ENCODE data around the gene MTG2.

The MTG2 gene

DNA sequence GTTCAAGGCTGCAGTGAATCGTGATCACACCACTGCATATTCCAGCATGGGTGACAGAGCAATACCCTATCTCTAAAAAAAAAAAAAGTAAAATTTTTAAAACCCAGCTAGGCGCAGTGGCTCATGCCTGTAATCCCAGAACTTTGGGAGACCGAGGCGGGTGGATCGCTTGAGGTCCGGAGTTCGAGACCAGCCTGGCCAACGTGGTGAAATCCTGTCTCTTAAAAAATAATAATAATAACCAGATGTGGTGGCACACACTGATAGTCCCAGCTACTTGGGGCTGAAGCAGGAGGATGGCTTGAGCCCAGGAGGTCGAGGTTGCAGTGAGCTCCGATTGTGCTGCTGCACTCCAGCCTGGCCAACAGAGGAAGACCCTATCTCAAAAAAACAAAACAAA is 13.5 kb downstream of the MTG2 start:
- no peak for DNase-seq (ENCODE audit: extremely low read depth, low read depth)
- TF ChIP-seq CTCF (IDR thresholded peaks at IDR 0.05; ENCODE audit: low read depth, low read length) = no peak

DNA sequence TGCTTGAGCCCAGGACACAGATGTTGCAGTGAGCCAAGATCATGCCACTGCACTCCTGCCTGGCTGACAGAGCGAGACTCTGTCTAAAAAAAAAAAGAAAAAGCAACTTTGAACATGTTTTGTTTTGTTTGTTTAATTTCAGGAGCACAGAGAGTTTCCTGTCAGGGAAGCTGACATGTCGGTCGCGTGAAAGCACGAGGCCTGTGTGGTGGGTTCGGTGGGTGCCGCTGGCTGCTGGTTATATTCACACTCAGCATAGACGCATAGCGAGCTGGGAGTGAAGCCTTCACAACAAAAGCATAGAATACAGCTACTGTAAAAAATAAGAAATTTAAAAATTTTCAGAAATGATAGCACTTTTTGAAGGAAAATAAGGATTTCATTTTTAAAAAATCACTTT is 14.5 kb downstream of the MTG2 start:
- TF ChIP-seq CTCF (IDR thresholded peaks at IDR 0.05; ENCODE audit: low read depth, low read length) = no peak
- no peak for DNase-seq (ENCODE audit: extremely low read depth, low read depth)

- DNase-seq (ENCODE audit: extremely low read depth, low read depth) = no peak
- TF ChIP-seq CTCF (IDR thresholded peaks at IDR 0.05; ENCODE audit: low read depth, low read length) = no peak
These were observed 15.0 kb downstream of the MTG2 start for GRCh38 chr20:62197801-62198200.

GRCh38 chr20:62198496-62198895 is 15.7 kb downstream of the MTG2 start:
- DNase-seq (ENCODE audit: extremely low read depth, low read depth) = no peak
- no peak for TF ChIP-seq CTCF (IDR thresholded peaks at IDR 0.05; ENCODE audit: low read depth, low read length)

- DNase-seq (ENCODE audit: extremely low read depth, low read depth) = no peak
- TF ChIP-seq CTCF (IDR thresholded peaks at IDR 0.05; ENCODE audit: low read depth, low read length) = no peak
These were observed 16.1 kb downstream of the MTG2 start for GRCh38 chr20:62198931-62199330.

GRCh38 chr20:62200491-62201172 is 17.8 kb downstream of the MTG2 start:
- no peak for TF ChIP-seq CTCF (IDR thresholded peaks at IDR 0.05; ENCODE audit: low read depth, low read length)
- DNase-seq (ENCODE audit: extremely low read depth, low read depth) = no peak

GRCh38 chr20:62201173-62202082 is 18.6 kb downstream of the MTG2 start:
- TF ChIP-seq CTCF (IDR thresholded peaks at IDR 0.05; ENCODE audit: low read depth, low read length) = no peak
- DNase-seq (ENCODE audit: extremely low read depth, low read depth) = no peak
